ENCODE data around the gene MOB2.

The MOB2 gene

DNA sequence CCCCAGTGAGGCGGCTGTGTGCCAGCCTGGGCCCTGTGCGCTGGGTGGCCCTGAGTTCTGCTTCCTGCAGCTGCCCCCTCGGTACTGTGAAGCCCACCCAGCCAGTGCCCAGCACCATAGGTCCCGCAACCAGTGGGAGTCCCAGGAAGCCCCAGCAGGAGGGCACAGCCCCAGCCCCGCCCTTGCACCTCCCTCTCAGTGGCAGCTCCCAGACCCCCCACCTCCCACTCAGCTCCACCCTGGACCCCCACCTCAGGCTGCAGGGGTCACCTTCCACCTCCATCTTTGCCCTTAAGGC is 30.9 kb downstream of the MOB2 start:
- no peak for DNase-seq

DNA sequence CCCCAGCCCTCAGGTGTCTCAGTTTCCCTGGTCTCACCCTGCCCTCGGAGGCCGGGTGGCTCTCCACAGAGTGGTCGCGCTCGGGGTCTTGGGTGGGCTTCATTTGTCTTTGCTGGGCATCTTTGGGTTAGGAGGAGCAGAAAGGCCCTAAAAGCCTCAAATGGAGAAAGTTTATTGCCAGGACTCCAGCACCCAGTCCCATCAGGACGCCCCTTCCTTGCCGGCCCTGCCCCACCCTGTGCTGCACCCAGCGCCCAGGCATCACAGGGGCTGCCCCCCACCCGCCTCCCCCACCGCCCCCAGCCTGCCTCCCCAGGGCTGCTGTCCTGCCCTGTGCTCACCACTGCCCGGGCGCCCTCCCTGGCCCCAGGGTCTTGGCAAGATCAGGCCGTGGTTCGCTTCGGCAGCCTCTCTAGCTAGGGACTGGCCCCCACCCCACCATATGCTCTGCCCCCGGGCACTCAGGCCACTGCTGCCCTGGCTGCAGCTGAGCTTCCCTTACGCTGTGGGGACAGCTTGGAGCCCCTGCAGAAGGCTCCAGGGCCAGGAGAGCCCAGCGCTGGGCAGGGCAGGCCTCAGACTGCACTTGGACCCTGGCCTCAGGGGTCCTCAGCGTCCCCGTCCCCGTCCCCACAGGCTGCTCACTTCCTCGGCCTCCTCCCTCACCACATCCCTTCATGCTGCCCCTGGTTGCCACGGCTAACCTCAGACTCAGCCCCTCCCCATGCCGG is 31.4 kb downstream of the MOB2 start:
- no peak for DNase-seq

DNA sequence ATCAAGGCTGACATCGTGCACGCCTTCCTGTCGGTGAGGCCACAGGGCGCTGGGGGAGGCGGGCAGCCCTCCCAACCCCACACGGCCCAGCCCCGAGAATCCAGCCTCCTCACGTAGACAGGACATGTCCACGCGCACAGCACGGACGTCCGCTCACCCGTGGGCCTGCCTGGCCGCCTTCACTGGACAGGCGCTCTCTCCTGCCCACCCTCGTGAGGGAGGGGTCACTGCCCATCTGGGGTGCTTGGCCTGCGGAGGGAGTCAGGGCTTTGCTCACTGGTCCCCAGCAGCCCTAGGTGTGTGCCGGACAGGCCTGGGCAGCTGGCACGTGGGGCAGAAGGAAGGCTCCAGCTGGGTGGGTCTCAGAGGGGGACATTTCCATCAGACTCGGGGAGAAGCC is 32.0 kb downstream of the MOB2 start:
- DNase-seq = no peak

DNA sequence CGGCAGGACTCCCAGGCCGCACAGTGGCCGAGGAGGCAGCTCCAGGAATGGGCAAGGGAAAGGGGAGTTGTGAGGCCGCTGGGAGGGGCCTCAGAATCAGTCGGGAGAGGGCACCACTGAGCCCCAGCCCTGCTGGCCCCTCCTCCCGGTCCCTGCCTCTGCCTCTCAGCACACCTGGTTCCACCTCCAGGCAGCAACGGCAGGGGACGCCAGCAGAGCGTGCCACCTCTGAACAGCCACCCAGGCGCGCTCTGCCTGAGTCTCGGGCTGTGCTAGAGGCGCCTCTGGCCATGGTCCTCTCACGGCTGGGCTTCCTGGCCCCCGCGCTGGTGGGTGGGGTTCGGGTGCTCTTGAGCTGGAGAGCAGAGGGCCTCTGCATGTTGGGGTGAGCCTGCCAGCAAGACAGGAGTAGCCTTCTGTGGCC is 33.0 kb downstream of the MOB2 start:
- no peak for DNase-seq

DNA sequence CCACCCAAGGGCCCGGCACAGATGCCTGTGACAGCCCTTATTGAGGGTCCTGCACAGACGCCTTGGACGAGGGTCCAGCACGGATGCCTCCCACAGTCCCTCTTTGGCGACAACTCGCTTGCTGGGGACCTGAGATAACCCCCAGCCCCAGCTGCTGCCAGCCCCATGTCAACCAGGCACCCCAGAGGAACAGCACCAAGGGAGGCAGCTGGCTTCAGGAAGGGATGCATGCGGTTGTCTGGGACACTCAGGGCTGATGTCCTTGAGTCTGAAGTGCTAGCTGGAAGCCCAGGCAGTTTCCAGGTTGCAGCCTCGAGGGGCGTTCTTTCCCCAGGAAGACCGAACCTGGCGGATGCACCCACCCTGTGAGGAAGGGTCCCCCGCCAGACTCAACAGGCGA is 33.8 kb downstream of the MOB2 start:
- DNase-seq = no peak

DNA sequence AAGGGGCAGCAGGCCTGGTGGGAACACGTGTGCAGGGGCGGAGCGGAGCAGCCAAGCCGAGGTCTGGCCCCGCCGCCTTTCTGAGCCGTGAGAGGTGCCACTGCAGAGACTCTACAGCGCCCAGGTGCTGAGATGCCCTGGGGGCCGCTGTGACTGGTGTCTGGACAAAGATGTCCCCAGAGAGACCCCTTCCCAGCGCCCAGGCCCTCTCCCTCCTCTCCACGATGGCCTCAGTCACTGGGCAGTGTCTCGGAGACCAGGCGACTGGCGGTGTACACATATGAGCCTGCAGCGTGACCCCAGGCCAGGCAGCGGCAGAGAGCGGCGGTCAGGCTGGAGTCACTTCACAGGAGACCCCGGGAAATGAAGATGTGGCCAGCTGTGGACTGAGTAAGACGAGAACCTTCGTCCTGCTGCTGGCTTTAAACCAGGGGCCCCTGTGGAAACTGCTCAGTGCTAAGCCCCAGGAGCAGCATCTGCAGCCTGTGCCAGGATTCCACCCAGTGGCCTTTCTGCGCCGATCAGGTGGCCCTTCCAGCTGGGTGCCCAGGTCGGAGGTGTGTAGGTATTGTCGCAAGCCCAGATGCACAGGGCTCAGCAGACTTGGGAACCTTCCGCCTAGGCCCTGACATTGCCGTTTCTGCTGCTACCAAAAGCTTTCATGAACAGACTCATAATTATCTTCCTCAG is 34.7 kb downstream of the MOB2 start:
- DNase-seq = no peak

DNA sequence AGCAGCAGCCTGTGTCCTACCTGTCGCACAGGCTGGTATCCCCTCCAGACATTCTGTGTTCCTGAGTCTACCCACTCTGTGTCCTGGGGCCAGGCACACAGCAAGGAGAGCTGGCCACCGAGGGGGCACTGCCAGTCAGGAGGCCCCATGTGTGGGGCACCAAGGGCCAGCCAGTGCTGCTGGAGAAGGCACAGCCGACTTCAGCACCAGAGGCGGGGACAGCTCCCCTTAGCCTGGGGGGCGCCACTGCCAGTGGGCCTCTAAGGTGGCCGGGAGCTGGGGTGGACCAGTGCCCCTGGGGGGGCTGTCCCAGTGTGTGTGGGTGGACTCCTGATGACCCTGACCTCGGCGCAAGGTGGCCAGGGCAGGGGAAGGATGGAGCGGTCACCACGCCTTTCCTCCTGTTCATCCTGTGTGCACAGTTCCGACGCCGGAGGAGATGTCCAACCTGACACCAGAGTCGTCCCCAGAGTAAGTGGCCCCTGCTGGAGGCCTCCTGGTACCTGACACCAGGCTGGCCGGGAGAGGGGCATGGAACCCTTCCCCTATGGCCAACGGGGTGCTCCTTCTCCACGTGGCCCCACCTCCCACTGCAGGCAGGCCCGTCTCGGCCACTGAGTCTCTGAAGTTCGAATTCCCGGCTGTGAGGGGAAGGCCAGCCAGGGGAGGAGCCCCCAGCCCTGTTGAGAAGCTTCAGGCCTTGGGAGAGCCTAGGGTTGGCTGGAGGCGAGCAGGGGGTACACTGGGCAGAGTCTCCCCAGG is 35.4 kb downstream of the MOB2 start:
- DNase-seq = no peak

DNA sequence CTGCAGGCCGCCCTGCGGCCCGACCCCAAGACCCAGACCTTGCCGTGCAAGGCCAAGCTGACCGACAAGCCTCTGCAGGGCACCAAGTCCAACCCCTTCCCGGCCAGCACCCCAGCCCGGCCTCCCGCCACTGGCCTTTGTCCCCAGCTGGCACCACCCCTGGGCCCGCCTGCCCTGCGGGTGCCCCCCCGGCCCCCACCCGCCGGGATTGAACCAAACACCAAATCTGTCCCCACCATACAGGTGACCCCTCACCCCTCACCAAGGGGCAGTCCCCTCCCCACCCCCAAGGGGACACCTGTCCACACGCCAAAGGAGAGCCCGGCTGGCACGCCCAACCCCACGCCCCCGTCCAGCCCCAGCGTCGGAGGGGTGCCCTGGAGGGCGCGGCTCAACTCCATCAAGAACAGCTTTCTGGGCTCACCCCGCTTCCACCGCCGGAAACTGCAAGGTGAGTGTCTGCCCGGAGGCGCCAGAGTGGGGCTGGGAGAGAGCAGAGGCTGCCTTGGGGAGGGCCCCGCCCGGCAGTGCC is 36.2 kb downstream of the MOB2 start:
- no peak for DNase-seq

DNA sequence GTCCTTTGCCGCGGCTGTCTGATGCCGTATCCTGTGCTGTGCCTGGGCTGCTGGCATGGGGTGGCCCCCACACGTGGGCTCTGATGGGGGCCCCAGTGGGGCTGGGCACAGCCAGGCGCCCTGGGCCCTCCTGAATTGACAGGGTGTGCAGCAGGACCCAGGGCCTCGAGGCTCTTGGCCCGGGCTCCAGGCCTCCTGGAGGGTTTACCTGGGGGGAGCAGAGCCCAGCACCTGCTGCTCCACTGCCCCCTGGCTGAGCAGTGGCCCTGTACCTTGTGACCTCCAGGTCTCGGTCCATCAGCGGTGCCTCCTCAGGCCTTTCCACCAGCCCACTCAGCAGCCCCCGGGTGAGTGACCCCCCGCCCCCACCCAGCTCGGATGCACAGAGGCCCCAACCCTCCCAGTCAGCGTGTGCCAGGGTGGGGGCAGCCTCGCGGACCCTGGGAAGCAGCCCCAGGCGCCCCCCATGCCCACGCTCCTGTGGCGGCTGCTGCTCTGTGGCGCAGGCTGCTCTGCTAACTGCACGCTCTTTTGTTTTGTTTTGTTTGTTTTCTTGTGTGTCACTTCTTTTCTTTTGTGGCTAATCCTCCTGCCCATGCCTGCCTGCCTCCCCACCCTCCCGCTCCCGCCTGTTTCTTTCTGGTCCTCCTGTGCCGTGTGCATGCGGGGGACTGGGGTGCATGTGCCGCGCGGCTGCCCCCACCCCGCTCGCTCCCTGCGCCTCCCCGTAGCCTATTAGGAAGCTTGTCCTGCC is 36.9 kb downstream of the MOB2 start:
- DNase-seq = peak; percentile 29

DNA sequence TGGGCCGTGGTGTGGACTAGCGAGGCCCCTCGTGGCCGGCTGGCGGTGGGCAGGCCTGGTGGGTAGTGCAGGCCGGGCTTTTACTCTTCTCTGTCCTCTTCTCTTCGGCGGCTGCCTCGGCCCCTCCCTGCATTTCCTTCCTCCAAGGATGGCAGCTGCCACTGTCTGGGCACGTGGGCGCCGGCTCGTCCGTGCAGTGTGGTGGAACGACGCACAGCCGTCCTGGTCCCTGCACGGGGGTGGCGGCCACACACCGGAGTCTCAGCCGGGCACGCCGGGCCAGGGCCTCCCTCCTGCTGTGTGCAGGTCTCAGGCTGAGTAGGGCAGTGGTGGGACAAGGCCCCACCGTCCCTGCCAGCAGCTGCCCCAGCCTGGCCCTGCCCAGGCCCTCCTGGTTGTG is 37.7 kb downstream of the MOB2 start:
- DNase-seq = no peak

DNA sequence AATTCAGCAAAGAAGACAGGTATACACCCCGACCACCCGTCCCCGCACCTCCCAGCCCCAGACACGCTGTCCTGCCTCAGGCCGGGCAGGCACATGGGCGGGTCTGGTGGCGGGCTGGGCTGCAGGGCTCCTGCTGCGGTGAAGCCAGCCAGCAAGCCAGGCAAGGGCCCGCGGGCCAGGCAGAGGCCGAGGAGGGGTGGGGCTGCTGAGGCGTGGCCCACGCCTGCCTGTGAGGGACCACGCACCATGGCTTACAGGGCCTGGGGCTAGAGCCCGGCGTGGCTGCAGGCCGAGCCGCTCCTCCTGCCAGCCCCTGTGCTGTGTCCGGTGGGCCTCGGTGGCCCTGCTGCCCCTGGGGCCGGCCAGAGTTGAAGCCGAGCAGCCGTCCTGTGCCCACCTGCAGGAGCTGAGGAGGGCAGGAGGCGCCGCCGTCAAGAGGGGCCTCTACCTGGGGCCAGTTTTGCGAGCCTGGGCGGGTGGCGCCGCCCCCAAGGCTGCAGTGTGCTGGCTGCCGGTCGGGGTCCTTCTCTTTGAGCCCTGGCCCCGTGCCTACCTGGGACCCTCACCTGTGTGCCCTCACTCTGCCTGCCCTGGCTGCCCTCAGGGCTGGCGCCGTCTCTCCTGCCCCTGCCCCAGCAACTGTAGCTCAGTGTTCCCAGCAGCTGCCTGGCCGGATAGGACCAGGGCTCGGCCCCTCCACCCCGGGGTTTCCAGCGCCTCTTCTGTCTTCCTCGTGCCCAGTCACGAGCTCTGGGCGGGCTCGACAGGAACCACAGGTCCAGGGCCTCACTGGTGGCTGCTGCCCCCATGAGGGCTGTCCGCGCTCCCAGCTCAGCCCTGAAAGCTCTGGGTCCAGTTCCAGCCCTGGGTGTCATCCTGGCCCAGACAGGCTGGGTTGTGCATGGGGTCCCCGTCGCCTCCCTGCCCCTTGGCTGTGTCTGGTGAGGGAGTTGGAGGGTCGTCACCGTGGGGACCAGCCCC is 38.4 kb downstream of the MOB2 start:
- DNase-seq = no peak

DNA sequence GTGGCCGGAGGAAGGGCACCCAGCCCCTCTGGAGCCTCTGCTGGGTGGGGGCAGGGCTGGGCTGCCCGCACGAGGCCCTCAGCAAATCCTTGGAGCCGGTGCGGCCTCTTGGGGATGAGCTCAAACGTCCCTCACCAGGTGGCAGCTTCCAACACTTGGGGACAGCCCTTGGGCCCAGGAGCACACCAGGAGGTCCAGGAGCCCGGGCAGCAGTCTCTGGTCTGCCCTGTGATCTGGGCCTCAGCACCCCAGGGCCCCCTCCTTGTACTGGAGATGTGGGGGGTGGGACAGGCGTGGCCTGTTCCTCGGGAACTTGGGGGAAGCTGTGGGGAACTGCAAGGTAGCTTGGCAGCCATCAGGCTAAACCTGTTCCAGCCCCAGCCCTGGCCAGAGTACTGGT is 40.0 kb downstream of the MOB2 start:
- no peak for DNase-seq

DNA sequence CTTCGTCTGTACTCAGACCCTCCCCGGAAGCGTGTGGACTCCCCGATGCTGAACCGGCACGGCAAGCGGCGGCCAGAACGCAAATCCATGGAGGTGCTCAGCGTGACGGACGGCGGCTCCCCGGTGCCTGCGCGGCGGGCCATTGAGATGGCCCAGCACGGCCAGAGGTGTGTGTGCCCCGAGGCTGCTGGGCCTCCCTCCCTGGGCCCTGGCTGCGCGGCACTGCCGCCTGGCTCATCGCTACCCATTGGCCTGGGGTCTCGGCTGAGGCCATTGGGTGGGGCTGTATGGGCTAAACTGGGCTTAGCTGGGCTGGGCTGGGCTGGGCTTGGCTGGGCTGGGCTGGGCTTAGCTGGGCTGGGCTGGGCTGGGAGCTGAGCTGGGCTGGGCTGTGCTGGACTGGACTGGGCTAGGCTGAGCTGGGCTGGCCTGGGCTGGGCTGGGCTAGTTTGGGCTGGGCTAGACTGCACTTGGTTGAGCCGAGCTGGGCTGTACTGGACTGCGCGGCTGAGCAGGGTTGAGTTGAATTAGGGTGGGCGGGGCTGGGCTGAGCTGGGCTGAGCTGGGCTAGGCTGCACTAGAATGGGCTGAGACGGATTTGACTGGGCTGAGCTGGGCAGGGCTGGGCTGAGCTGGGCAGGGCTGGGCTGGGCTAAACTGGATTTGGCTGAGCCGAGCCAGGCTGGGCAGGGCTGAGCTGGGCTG is 40.7 kb downstream of the MOB2 start:
- no peak for DNase-seq

DNA sequence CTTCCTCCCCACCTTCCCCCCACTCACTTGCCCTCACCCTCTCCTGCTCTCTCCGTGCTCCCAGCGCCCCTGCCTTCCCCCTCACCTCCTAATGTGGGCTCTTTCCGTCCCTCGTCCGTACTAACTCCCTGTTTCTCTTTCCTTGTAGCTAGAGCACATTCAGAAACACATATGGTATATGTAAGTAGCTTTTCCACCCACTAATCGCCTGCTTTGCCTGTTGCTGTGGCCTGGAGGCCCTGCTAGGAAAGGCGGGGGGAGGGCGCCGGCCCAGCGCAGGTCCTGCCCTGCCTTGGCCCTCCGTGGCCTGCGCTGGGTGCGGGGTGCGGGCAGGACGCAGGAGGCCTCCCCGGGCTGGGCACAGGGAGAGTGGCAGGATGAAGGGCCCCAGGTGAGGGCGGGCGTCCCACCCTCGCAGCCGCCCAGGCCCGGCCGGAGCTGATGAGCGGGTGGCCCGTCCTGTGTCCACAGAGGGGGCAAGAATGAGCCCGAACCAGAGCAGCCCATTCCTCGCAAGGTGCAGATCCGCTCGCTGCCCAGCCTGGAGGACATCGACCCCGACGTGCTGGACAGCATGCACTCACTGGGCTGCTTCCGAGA is 41.7 kb downstream of the MOB2 start:
- DNase-seq = no peak

DNA sequence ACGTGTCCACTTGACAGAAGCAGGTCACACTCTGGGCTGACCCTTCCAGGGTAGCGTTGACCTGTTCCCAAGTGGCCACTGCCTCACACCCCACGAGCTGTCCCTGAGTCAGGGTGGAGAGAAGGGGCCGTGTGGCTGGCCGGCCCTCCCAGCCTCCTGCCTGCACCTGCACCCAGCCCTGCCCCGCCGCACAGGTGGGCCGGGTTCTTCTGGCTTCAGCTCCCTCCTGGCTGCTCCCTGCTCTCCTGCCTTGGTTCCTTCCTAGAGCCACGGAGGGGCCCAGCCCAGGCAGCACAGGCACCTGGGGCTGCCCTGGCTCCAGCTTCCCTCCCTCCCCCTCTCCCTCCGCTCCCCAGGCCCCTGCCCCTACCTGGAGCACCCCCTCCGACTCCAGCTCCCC is 42.3 kb downstream of the MOB2 start:
- DNase-seq = no peak

DNA sequence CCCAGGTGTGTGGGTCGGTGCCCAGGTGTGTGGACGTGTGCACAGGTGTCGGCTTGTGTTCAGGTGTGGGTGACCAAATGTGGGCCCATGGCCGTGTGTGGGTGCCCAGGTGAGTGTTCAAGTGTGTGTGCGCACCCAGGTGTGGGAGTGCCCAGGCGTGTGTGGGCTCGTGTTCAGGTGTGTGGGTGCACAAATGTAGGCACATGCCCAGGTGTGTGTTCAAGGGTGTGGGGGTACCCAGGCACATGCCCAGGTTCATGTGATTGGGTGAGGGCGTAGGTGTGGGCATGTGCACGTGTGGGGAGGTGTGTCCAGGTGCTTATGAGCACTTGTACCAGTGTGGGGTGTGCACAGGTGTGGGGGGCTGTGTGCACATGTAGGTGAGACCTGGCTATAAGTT is 42.8 kb downstream of the MOB2 start:
- DNase-seq = no peak

DNA sequence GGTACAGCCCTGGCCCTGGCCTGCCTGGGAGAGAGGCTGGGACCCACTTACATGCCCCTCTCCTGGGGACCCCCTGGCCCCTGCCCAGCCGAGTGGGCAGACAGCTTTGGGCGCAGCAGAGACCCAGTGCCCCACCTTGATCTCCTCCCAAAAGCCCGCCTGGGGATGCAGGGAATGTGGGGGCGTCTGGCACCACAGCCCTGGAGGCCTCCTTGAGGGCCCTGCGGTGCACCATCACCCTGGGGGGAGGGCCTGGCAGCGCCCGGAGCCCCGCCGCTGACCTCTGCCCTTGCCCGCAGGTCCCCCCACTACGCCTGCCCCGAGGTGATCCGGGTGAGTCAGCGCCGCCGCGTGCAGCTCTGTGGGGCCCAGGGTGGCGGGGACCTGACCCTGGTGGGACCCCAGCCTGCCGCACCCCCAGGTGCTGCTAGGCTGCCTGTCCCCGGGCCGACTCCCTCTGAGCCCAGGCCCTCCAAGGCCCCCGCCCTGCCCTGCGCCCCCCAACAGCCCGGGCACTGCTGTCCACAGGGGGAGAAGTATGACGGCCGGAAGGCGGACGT is 43.7 kb downstream of the MOB2 start:
- DNase-seq = no peak

DNA sequence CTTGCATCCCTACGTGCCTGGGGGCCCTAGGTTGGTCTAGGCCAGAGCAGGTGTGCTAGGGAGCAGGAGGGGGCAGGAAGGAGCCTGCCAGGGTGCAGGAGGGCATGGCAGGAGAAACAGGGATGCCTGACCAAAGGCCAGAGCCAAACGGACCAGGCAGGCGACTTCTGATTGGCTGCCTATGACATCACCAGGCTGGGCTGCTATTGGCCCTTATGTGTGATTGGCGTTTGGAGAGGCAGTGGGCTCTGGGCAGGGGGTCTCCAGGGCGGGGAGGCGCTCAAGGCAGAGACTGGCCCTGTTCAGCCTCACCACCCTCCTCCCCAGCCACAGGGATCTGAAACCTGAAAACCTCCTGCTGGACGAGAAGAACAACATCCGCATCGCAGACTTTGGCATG is 44.4 kb downstream of the MOB2 start:
- no peak for DNase-seq

DNA sequence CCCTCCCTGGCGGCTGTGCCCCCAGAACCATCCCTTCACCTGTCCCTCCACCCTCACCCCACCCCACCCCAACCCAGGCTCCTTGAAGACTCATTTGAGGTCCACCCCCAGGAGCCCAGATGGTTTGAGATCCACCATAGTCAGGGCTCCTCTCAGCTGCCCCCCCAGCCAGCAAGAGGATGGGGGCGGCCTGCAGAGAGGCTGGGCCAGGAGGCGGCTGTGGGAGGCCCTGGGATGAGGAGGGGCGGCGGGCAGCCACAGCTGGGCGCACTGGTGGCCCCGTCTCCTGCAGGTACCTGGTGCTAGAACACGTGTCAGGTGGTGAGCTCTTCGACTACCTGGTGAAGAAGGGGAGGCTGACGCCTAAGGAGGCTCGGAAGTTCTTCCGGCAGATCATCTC is 46.1 kb downstream of the MOB2 start:
- DNase-seq = no peak

DNA sequence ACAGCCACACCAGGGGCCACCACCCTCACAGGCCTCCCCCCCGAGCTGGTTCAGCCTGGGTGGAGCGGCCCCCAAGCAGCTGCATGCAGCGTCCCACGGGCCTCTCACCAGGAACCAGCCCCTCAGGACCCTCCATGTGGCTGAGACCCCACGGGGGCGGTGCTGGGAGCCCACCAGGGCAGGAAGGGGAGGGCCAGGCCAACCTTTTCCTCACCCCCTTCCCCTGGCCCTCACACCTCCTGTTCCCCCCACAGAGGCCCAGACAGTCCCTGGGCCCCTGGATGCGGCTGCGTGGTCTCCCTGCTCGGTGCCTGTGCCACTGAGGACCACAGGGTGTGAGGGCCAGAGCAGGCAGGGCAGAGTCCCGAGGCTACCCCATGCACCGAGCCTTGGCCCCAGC is 46.5 kb downstream of the MOB2 start:
- DNase-seq = no peak

DNA sequence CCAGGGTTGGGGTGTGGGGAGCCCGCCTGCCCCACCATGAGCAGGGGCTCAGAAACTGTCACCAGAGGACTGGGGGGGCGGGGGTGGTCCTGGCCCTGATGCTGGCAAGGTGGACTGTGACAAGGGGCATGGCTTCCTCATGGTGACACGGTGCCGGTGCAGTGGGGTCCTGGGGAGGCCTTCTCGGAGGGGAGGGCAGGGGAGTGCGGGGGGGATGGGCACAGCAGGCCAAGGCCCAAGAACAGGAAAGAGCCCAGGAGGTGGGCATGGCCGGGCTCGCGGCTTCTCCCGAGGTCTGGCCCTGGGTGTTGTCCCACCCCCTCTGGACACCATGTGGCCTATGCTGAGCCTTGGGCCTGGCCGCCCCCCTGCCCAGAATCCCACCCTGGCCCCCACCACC is 47.2 kb downstream of the MOB2 start:
- DNase-seq = no peak
